ENCODE results near the gene MRGPRE.

- TF ChIP-seq CBFB (CRISPR knock-in tag; IDR thresholded peaks at IDR 0.05; ENCODE audit: low read depth): no peak
- TF ChIP-seq, protein P1, sequence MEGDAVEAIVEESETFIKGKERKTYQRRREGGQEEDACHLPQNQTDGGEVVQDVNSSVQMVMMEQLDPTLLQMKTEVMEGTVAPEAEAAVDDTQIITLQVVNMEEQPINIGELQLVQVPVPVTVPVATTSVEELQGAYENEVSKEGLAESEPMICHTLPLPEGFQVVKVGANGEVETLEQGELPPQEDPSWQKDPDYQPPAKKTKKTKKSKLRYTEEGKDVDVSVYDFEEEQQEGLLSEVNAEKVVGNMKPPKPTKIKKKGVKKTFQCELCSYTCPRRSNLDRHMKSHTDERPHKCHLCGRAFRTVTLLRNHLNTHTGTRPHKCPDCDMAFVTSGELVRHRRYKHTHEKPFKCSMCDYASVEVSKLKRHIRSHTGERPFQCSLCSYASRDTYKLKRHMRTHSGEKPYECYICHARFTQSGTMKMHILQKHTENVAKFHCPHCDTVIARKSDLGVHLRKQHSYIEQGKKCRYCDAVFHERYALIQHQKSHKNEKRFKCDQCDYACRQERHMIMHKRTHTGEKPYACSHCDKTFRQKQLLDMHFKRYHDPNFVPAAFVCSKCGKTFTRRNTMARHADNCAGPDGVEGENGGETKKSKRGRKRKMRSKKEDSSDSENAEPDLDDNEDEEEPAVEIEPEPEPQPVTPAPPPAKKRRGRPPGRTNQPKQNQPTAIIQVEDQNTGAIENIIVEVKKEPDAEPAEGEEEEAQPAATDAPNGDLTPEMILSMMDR (IDR thresholded peaks at IDR 0.05): no peak
These were observed 27.8 kb downstream of the MRGPRE start for GRCh38 chr11:3204141-3205015.

Measured in WTC11 (cell line).